IPS DF 19.7 (cell line): ENCODE measurements around the gene ZNF652.

Source experiments
- DNase-seq: peaks from one replicate; pipeline ENCODE4 v3.0.0-alpha.2; 2013; ENCODE audit warnings: low read depth, low spot score

ZNF652 gene

GRCh38 chr17:49358641-49359247, 3.3 kb downstream of the ZNF652 start:
- no peak for DNase-seq

GRCh38 chr17:49357516-49357915, 4.5 kb downstream of the ZNF652 start:
- no peak for DNase-seq

GRCh38 chr17:49356320-49356719, 5.7 kb downstream of the ZNF652 start:
- DNase-seq = no peak

- no peak for DNase-seq
These were observed 8.4 kb downstream of the ZNF652 start for GRCh38 chr17:49353607-49354006.

- DNase-seq = no peak
These were observed 9.4 kb downstream of the ZNF652 start for GRCh38 chr17:49352587-49353154.

- DNase-seq = no peak
These were observed 10.4 kb downstream of the ZNF652 start for GRCh38 chr17:49351572-49352140.

GRCh38 chr17:49349541-49349940, 12.5 kb downstream of the ZNF652 start:
- DNase-seq = no peak

- DNase-seq = no peak
These were observed 17.1 kb downstream of the ZNF652 start for GRCh38 chr17:49344914-49345313.

GRCh38 chr17:49343273-49343672, 18.8 kb downstream of the ZNF652 start:
- DNase-seq = no peak

GRCh38 chr17:49342575-49342936, 19.5 kb downstream of the ZNF652 start:
- DNase-seq = no peak

- no peak for DNase-seq
These were observed 20.7 kb downstream of the ZNF652 start for GRCh38 chr17:49341356-49341755.

GRCh38 chr17:49339354-49339753, 22.7 kb downstream of the ZNF652 start:
- no peak for DNase-seq

- DNase-seq = no peak
These were observed 23.2 kb downstream of the ZNF652 start for GRCh38 chr17:49338883-49339282.

- no peak for DNase-seq
These were observed 24.2 kb downstream of the ZNF652 start for GRCh38 chr17:49337884-49338283.

GRCh38 chr17:49334744-49335512, 27.1 kb downstream of the ZNF652 start:
- no peak for DNase-seq

- DNase-seq = no peak
These were observed 28.2 kb downstream of the ZNF652 start for GRCh38 chr17:49333804-49334203.

- no peak for DNase-seq
These were observed 33.9 kb downstream of the ZNF652 start for GRCh38 chr17:49327835-49328784.

- no peak for DNase-seq
These were observed 36.1 kb downstream of the ZNF652 start for GRCh38 chr17:49325980-49326379.

- DNase-seq = no peak
These were observed 43.5 kb downstream of the ZNF652 start for GRCh38 chr17:49318435-49318965.

- DNase-seq = no peak
These were observed 45.0 kb downstream of the ZNF652 start for GRCh38 chr17:49316889-49317675.

GRCh38 chr17:49316258-49316570, 45.8 kb downstream of the ZNF652 start:
- no peak for DNase-seq
